ENCODE data around the gene ZBTB32.
"Not testable (repeated sequence)": the region's sequence is repeated elsewhere in the genome, so short reads cannot be mapped to it uniquely, and the experiment has no call there.

ZBTB32 gene

DNA sequence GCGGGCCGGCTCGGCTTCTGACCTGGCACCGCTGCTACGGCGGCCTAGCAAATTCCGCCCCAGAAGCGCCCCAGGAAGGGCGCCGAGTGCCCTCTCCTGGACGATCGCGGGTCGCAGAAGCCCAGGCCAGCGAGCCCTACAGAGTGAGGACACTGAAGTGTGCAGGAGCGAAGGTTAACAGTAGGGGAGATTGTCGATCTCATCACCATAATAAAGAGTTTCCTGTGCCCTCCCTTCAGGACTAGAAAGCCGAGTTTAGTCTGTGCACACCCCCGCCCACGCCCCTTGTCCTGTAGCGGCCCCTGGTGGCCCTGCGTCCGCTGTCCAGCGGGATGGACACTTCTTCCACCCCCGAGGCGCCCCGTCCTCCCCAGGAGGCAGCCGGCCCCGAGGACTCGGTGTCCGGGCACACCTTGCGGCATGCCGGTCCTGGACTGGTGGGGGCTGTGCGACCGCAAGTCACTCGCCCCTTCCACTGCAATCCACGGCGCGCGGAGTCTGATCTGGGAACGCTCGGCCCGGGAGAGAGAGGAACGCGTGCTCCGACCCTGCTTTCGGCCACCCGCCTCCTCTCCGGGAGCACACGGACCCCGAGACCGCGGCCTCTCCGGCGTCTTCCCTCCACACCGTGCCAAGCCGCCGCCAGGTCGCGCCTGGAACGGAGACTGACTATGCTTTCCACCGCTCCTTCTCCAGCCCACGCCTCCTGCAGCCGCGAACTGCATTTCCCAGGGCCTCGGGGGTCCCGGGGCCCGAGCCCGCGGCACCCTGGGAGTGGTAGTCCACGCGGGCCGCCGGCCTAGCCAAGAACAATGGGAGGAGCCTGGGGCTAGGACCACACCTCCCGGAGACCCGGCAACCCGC, 12.7 kb downstream of the ZBTB32 start:
- H3K9ac ChIP-seq (ENCODE audit: low read depth, low read length) = peak overlapping the region; percentile 94
- H3K9me3 ChIP-seq (ENCODE audit: insufficient read depth, low read depth, low read length) = no peaks in the 10 kb centered on the region
- H3K4me3 ChIP-seq (ENCODE audit: low read length) = peak overlapping the region; percentile 85
- H3K27me3 ChIP-seq (ENCODE audit: insufficient read depth, low read length) = peaks cover 9% of the 10 kb centered on the region
- peaks cover 14% of the 10 kb centered on the region; the same call in 1 of the 2 replicates for H3K4me1 ChIP-seq (ENCODE audit: insufficient read depth, low read length)
- peaks cover 15% of the 10 kb centered on the region for H3K36me3 ChIP-seq (ENCODE audit: insufficient read depth, low read depth, low read length)
- peak overlapping the region; percentile 79 for H3K27ac ChIP-seq (ENCODE audit: low read length)

DNA sequence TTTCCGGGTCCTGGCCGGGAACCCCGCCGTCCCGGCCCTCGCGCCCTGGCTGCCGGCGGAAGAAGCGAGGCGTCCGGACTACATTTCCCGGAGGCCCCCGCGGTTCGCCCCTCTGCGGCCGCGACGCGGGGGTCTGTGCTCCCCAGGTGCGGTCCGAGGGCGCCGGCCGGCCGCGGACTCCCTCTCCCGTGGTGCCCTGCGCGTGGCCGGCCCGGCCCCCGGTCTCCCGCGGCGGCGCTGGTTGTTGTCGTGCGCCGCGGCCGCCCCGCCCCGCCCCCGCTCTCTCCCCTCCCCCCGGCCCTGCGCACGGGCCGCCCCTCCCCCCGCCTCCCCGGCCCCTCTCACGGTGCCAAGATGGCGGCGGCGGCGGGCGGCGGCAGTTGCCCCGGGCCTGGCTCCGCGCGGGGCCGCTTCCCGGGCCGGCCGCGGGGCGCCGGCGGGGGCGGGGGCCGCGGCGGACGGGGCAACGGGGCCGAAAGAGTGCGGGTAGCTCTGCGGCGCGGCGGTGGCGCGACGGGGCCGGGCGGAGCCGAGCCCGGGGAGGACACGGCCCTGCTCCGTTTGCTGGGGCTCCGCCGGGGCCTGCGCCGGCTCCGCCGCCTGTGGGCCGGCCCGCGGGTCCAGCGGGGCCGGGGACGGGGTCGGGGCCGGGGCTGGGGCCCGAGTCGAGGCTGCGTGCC, 13.4 kb downstream of the ZBTB32 start, which contains the start of gene KMT2B:
Gene KMT2B, plus strand, starts transcription at position 339 of the 680 bp plus-strand sequence. Its CDS starts 16 bp downstream, at position 355.
- Histone ChIP-seq H3K36me3 (ENCODE audit: insufficient read depth, low read depth, low read length) (peaks cover 23% of the 10 kb centered on the region), H3K27ac (ENCODE audit: low read length) (peak within 1 kb of the TSS; percentile 51), H3K27me3 (ENCODE audit: insufficient read depth, low read length) (peaks cover 9% of the 10 kb centered on the region), H3K9me3 (ENCODE audit: insufficient read depth, low read depth, low read length) (no peaks in the 10 kb centered on the region), H3K9ac (ENCODE audit: low read depth, low read length) (peak within 1 kb of the TSS; percentile 94), H3K4me3 (ENCODE audit: low read length) (peak within 1 kb of the TSS; percentile 91), H3K4me1 (ENCODE audit: insufficient read depth, low read length) (peaks cover 14% of the 10 kb centered on the region; the same call in 1 of the 2 replicates)

DNA sequence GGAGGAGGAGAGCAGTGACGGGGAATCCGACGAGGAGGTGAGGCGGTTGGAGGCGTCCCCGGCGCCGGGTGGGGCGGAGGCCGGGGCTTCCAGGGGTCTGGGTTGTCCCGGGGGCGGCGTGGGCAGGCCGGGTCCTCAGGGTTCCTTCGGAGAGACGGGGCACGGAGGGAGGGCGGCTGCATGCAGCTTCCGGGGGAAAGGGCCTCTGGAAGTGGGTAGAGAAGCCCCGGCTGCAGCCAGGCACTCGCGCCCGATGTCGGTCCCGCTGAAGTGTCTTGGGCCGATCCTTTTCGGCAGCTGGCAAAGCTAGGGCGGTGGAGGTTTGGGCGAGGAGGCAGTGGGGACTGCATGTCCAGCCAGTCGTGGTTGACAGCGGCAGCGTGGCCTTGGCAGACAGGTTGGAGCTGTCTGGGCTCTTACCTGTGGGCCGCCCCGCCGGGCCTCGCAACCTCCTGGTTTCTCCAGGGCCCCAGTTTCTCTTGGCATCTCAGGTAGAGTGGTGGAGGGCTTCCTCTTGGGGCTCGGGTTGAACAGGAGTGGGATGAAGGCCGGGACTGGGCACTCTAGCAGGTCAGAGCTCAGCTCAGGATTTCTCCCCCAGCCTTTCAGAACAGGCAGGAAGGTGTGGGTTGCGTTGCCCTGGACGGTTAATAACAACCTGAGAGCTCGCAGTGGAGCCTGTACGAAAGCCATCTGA, 14.1 kb downstream of the ZBTB32 start:
- Histone ChIP-seq H3K9me3 (ENCODE audit: insufficient read depth, low read depth, low read length) (no peaks in the 10 kb centered on the region), H3K9ac (ENCODE audit: low read depth, low read length) (peak overlapping the region; percentile 81), H3K27me3 (ENCODE audit: insufficient read depth, low read length) (peaks cover 9% of the 10 kb centered on the region), H3K36me3 (ENCODE audit: insufficient read depth, low read depth, low read length) (peaks cover 30% of the 10 kb centered on the region), H3K4me3 (ENCODE audit: low read length) (peak overlapping the region; percentile 91), H3K27ac (ENCODE audit: low read length) (no peak overlapping the region), H3K4me1 (ENCODE audit: insufficient read depth, low read length) (peaks cover 14% of the 10 kb centered on the region; the same call in 1 of the 2 replicates)

DNA sequence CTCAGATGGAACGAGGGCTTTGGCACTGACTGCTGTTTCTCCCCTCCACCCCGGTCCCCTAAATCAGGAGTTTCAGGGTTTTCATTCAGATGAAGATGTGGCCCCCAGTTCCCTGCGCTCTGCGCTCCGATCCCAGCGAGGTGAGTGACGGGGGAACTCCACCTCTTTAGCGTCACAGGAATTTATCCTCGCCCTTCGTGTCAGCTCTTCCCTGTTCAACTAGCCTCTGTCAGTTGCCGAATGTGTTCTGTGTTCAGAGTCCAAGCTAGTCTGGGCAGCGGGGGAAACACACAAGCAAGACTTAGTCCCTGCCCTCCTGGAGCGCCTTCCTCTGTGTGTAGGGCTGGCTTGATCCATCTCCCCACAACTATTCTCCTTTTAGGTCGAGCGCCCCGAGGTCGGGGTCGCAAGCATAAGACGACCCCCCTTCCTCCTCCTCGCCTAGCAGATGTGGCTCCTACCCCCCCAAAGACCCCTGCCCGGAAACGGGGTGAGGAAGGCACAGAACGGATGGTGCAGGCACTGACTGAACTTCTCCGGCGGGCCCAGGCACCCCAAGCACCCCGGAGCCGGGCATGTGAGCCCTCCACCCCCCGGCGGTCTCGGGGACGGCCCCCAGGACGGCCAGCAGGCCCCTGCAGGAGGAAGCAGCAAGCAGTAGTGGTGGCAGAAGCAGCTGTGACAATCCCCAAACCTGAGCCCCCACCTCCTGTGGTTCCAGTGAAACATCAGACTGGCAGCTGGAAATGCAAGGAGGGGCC, 15.2 kb downstream of the ZBTB32 start:
- Histone ChIP-seq H3K4me1 (ENCODE audit: insufficient read depth, low read length) (peaks cover 11% of the 10 kb centered on the region; the same call in 1 of the 2 replicates), H3K36me3 (ENCODE audit: insufficient read depth, low read depth, low read length) (peaks cover 41% of the 10 kb centered on the region), H3K4me3 (ENCODE audit: low read length) (peak overlapping the region; percentile 91; the same call in 1 of the 2 replicates), H3K9ac (ENCODE audit: low read depth, low read length) (no peak overlapping the region; the same call in 1 of the 2 replicates), H3K27ac (ENCODE audit: low read length) (no peak overlapping the region), H3K27me3 (ENCODE audit: insufficient read depth, low read length) (peaks cover 9% of the 10 kb centered on the region), H3K9me3 (ENCODE audit: insufficient read depth, low read depth, low read length) (no peaks in the 10 kb centered on the region)

DNA sequence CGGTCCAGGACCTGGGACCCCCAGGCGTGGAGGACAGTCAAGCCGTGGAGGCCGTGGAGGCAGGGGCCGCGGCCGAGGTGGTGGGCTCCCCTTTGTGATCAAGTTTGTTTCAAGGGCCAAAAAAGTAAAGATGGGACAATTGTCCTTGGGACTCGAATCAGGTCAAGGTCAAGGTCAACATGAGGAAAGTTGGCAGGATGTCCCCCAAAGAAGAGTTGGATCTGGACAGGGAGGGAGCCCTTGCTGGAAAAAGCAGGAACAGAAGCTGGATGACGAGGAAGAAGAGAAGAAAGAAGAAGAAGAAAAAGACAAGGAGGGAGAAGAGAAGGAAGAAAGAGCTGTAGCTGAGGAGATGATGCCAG, 15.8 kb downstream of the ZBTB32 start:
- peaks cover 46% of the 10 kb centered on the region for H3K36me3 ChIP-seq (ENCODE audit: insufficient read depth, low read depth, low read length)
- no peak overlapping the region for H3K4me3 ChIP-seq (ENCODE audit: low read length)
- H3K27me3 ChIP-seq (ENCODE audit: insufficient read depth, low read length) = peaks cover 7% of the 10 kb centered on the region
- H3K9me3 ChIP-seq (ENCODE audit: insufficient read depth, low read depth, low read length) = no peaks in the 10 kb centered on the region
- no peak overlapping the region for H3K27ac ChIP-seq (ENCODE audit: low read length)
- peaks cover 7% of the 10 kb centered on the region; the same call in 1 of the 2 replicates for H3K4me1 ChIP-seq (ENCODE audit: insufficient read depth, low read length)
- no peak overlapping the region for H3K9ac ChIP-seq (ENCODE audit: low read depth, low read length)

DNA sequence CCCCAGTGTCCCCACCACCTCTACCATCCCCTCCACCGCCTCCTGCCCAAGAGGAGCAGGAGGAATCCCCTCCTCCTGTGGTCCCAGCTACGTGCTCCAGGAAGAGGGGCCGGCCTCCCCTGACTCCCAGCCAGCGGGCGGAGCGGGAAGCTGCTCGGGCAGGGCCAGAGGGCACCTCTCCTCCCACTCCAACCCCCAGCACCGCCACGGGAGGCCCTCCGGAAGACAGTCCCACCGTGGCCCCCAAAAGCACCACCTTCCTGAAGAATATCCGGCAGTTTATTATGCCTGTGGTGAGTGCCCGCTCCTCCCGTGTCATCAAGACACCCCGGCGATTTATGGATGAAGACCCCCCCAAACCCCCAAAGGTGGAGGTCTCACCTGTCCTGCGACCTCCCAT, 16.3 kb downstream of the ZBTB32 start:
- peaks cover 2% of the 10 kb centered on the region for H3K27me3 ChIP-seq (ENCODE audit: insufficient read depth, low read length)
- peaks cover 51% of the 10 kb centered on the region for H3K36me3 ChIP-seq (ENCODE audit: insufficient read depth, low read depth, low read length)
- no peak overlapping the region for H3K9ac ChIP-seq (ENCODE audit: low read depth, low read length)
- H3K27ac ChIP-seq (ENCODE audit: low read length) = no peak overlapping the region
- H3K4me1 ChIP-seq (ENCODE audit: insufficient read depth, low read length) = peaks cover 1% of the 10 kb centered on the region; the same call in 1 of the 2 replicates
- H3K4me3 ChIP-seq (ENCODE audit: low read length) = no peak overlapping the region
- no peaks in the 10 kb centered on the region for H3K9me3 ChIP-seq (ENCODE audit: insufficient read depth, low read depth, low read length)

DNA sequence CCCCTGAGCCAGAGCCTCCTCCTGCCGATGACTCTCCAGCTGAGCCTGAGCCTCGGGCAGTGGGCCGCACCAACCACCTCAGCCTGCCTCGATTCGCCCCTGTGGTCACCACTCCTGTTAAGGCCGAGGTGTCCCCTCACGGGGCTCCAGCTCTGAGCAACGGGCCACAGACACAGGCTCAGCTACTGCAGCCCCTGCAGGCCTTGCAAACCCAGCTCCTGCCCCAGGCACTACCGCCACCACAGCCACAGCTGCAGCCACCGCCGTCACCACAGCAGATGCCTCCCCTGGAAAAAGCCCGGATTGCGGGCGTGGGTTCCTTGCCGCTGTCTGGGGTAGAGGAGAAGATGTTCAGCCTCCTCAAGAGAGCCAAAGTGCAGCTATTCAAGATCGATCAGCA, 17.0 kb downstream of the ZBTB32 start:
- no peaks in the 10 kb centered on the region for H3K9me3 ChIP-seq (ENCODE audit: insufficient read depth, low read depth, low read length)
- H3K4me3 ChIP-seq (ENCODE audit: low read length) = no peak overlapping the region
- peaks cover 59% of the 10 kb centered on the region for H3K36me3 ChIP-seq (ENCODE audit: insufficient read depth, low read depth, low read length)
- H3K27ac ChIP-seq (ENCODE audit: low read length) = no peak overlapping the region
- no peaks in the 10 kb centered on the region for H3K27me3 ChIP-seq (ENCODE audit: insufficient read depth, low read length)
- no peaks in the 10 kb centered on the region for H3K4me1 ChIP-seq (ENCODE audit: insufficient read depth, low read length)
- H3K9ac ChIP-seq (ENCODE audit: low read depth, low read length) = no peak overlapping the region

DNA sequence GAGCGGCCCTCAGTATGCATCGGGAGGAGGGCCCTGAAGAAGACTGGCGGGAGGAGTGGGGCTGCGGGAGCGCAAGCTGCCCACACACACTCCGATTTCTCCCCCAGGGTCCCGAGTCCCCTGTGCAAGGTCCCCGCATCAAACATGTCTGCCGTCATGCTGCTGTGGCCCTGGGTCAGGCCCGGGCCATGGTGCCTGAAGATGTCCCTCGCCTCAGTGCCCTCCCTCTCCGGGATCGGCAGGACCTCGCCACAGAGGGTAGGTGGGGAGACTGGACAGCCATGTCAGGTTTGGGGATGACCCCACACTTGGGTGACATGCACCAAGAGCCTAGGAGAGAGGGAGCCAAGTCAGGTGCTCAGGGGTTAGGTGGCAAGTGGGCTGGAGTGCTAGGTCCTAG, 18.1 kb downstream of the ZBTB32 start:
- Histone ChIP-seq H3K27me3 (ENCODE audit: insufficient read depth, low read length) (no peaks in the 10 kb centered on the region), H3K4me1 (ENCODE audit: insufficient read depth, low read length) (no peaks in the 10 kb centered on the region), H3K4me3 (ENCODE audit: low read length) (no peak overlapping the region), H3K36me3 (ENCODE audit: insufficient read depth, low read depth, low read length) (peaks cover 68% of the 10 kb centered on the region), H3K9me3 (ENCODE audit: insufficient read depth, low read depth, low read length) (no peaks in the 10 kb centered on the region), H3K9ac (ENCODE audit: low read depth, low read length) (no peak overlapping the region), H3K27ac (ENCODE audit: low read length) (no peak overlapping the region)

DNA sequence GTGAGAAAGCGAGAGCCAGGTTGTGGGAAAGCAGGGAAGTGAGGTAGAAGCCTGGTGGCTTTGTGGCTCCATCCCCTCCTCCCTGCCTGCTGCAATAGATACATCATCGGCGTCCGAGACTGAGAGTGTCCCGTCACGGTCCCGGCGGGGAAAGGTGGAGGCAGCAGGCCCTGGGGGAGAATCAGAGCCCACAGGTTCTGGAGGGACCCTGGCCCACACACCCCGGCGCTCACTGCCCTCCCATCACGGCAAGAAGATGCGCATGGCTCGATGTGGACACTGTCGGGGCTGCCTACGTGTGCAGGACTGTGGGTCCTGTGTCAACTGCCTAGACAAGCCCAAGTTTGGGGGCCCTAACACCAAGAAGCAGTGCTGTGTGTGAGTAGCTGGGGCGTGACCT, 18.5 kb downstream of the ZBTB32 start:
- no peak overlapping the region for H3K4me3 ChIP-seq (ENCODE audit: low read length)
- no peak overlapping the region for H3K9ac ChIP-seq (ENCODE audit: low read depth, low read length)
- H3K27me3 ChIP-seq (ENCODE audit: insufficient read depth, low read length) = no peaks in the 10 kb centered on the region
- H3K27ac ChIP-seq (ENCODE audit: low read length) = no peak overlapping the region
- no peaks in the 10 kb centered on the region for H3K9me3 ChIP-seq (ENCODE audit: insufficient read depth, low read depth, low read length)
- peaks cover 72% of the 10 kb centered on the region for H3K36me3 ChIP-seq (ENCODE audit: insufficient read depth, low read depth, low read length)
- no peaks in the 10 kb centered on the region for H3K4me1 ChIP-seq (ENCODE audit: insufficient read depth, low read length)

DNA sequence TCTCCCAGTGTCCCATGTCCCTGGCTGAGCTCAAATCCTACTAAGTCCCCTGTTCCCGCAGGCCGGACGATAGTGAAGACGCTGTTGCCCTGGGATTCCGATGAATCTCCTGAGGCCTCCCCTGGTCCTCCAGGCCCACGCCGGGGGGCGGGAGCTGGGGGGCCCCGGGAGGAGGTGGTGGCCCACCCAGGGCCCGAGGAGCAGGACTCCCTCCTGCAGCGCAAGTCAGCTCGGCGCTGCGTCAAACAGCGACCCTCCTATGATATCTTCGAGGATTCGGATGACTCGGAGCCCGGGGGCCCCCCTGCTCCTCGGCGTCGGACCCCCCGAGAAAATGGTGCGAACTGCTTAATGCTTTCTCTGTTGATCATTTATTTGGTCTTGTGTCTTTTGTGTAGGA, 19.3 kb downstream of the ZBTB32 start:
- Histone ChIP-seq H3K27ac (ENCODE audit: low read length) (no peak overlapping the region), H3K27me3 (ENCODE audit: insufficient read depth, low read length) (no peaks in the 10 kb centered on the region), H3K36me3 (ENCODE audit: insufficient read depth, low read depth, low read length) (peaks cover 80% of the 10 kb centered on the region), H3K4me3 (ENCODE audit: low read length) (no peak overlapping the region), H3K9me3 (ENCODE audit: insufficient read depth, low read depth, low read length) (no peaks in the 10 kb centered on the region), H3K4me1 (ENCODE audit: insufficient read depth, low read length) (no peaks in the 10 kb centered on the region), H3K9ac (ENCODE audit: low read depth, low read length) (no peak overlapping the region)

DNA sequence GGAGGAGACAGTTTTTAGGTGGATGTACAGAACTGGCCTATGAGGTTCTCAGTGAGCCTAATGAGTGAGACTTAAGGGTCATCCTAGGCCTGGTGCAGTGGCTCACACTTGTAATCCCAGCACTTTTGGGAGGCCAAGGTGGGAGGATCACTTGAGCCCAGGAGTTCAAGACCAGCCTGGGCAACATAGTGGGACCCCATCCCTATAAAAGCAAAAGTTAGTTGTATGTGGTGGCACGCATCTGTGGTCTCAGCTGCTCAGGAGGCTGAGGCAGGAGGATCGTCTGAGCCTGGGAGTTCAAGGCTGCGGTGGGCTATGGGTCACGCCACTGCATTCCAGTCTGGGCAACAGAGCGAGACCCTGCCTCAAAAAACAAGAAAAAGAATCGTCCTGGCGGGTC, 19.8 kb downstream of the ZBTB32 start:
- not testable (repeated sequence) for H3K9ac ChIP-seq (ENCODE audit: low read depth, low read length); H3K27me3 ChIP-seq (ENCODE audit: insufficient read depth, low read length); H3K4me1 ChIP-seq (ENCODE audit: insufficient read depth, low read length); H3K27ac ChIP-seq (ENCODE audit: low read length); H3K9me3 ChIP-seq (ENCODE audit: insufficient read depth, low read depth, low read length); H3K4me3 ChIP-seq (ENCODE audit: low read length)
- peaks cover 85% of the 10 kb centered on the region for H3K36me3 ChIP-seq (ENCODE audit: insufficient read depth, low read depth, low read length)

Measured in iPS-20b (cell line).